HG03469 (cell line): ENCODE measurements around the gene ZNF219.
"Not testable (repeated sequence)": the region's sequence is repeated elsewhere in the genome, so short reads cannot be mapped to it uniquely, and the experiment has no call there.

Experiments used
- ATAC-seq: cut with Tn5 transposase; IDR thresholded peaks from one replicate; pipeline ENCODE4 v1.9.1; 2021; ENCODE audit warnings: mild to moderate bottlenecking, moderate library complexity, moderate number of reproducible peaks; ENCODE audit not compliant: unreplicated experiment

The ZNF219 gene

GRCh38 chr14:21049271-21049673 lies 49.2 kb downstream of the ZNF219 start:
- ATAC-seq, result no peak

- no peak for ATAC-seq
Measured at GRCh38 chr14:21048638-21049037, 49.8 kb downstream of the ZNF219 start.

DNA sequence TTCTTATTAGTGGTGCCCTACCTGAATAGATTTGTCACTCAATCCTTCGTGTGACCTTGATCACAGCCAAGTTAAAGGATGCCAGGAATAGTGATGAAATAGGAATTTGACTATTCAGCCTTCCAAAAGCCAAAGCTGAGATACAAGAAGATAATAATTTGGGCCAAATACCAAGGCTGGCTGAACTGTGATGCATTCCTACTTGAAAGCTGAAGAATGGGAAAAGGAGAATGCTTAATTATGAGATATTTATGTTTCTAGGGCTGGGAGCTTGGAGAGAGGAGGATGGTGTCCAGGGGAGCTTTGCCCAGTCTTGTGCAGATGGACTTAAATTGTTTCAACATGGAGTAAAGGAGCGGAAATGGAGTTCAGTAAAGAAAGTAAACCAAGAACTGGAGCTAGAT lies 51.1 kb downstream of the ZNF219 start:
- no peak for ATAC-seq

GRCh38 chr14:21043974-21044618 lies 54.4 kb downstream of the ZNF219 start:
- no peak for ATAC-seq

DNA sequence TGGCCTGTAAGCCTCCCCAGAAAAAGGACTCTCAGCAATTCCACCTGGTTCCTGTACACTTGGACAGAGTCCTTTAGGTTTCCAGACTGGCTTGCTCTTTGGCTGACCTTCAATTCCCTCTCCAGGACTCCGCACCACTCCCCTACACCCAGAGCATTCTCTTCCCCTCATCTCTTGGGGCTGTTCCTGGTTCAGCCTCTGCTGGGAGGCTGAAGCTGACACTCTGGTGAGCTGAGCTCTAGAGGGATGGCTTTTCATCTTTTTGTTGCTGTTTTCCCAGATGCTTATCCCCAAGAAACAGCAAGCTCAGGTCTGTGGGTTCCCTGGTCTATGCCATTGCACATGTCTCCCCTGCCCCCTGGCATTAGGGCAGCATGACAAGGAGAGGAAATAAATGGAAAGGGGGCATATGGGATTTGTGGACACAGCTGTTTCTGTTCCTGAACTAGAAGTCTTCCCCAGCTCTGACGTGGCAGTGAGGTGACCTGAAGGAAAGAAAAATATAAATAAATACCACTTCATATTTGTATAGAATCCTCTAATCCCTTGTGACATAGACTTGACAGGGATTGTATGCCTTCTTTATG lies 55.0 kb downstream of the ZNF219 start:
- ATAC-seq, result no peak

- no peak for ATAC-seq
Measured at GRCh38 chr14:21042918-21043317, 55.5 kb downstream of the ZNF219 start.

DNA sequence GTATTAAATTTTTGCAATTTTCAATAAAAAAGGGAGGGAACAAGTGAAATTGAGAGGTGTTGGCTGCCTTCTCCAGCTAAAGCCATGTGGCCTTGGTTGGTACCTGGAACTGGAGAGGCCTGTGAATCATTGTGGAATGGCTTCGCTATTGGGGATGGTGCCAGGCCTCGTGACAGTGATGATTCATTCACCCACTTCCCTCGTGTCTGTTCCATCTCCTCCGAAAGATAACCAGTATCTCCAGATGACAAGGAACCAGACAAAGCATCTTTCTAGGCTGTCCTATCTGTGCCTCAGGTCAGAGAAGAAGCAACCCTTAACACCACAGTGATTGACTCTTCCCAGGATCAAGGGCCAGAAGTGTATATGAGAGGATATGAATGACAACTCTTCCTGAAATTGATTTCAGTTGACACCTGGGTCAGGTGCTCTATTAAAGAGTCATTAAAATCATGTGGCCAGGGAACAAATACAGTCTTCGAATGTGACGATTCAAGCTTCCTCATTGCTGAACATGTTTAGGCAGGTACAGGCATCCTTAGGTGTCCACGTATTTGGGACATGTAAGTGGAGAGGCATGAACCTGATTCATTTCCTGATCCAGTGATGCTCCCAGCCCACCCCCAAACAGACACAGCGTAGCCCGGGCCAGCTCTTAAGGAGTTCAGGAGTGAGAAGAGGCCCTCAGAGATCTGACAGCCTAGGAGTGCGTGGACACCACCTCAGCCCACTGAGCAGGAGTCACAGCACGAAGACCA lies 56.6 kb downstream of the ZNF219 start, which contains the start of gene RNASE7:
TSS of gene RNASE7 (plus strand) at position 687 of the 758 bp plus-strand sequence. CDS start 631 bp downstream, outside the sequence.
- no peak for ATAC-seq

DNA sequence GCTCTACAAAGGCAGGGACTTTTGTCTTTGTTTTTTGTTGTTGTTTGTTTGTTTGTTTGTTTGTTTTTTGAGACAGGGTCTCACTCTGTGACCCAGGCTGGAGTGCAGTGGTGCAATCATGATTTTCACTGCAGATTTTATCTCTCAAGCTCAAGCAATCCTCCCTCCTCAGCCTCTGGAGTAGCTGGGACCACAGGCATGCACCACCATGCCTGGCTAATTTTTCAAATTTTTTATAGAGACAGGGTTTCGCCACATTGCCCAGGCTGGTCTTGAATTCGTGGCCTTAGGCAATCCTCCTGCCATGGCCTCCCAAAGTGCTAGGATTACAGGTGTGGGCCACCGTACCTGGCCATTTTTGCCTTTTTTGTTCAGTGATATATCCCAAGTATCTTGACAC lies 57.5 kb downstream of the ZNF219 start:
- ATAC-seq, result not testable (repeated sequence)

GRCh38 chr14:21040370-21040925 lies 58.0 kb downstream of the ZNF219 start:
- ATAC-seq, result no peak
